ENCODE results near the gene CHCHD4.
"Not testable (repeated sequence)": the region's sequence is repeated elsewhere in the genome, so short reads cannot be mapped to it uniquely, and the experiment has no call there.

CHCHD4 gene

GRCh38 chr3:14118400-14119381 is 6.0 kb downstream of the CHCHD4 start:
- no peak for DNase-seq (ENCODE audit: low read depth)
- H3K4me3 ChIP-seq (ENCODE audit: control insufficient read depth, low read depth, low read length): no peak overlapping the region
- TF ChIP-seq CTCF (IDR thresholded peaks at IDR 0.05; ENCODE audit: control insufficient read depth, insufficient read depth, low read depth, low read length, missing control alignments): no peak

- no peak for DNase-seq (ENCODE audit: low read depth)
- TF ChIP-seq CTCF (IDR thresholded peaks at IDR 0.05; ENCODE audit: control insufficient read depth, insufficient read depth, low read depth, low read length, missing control alignments): no peak
- no peak overlapping the region for H3K4me3 ChIP-seq (ENCODE audit: control insufficient read depth, low read depth, low read length)
Measured at GRCh38 chr3:14117468-14118399, 6.9 kb downstream of the CHCHD4 start.

- no peak for TF ChIP-seq CTCF (IDR thresholded peaks at IDR 0.05; ENCODE audit: control insufficient read depth, insufficient read depth, low read depth, low read length, missing control alignments)
- DNase-seq (ENCODE audit: low read depth): no peak
- no peak overlapping the region for H3K4me3 ChIP-seq (ENCODE audit: control insufficient read depth, low read depth, low read length)
Measured at GRCh38 chr3:14113965-14114635, 10.6 kb downstream of the CHCHD4 start.

GRCh38 chr3:14110699-14111098 is 14.0 kb downstream of the CHCHD4 start:
- no peak for DNase-seq (ENCODE audit: low read depth)
- no peak overlapping the region for H3K4me3 ChIP-seq (ENCODE audit: control insufficient read depth, low read depth, low read length)
- no peak for TF ChIP-seq CTCF (IDR thresholded peaks at IDR 0.05; ENCODE audit: control insufficient read depth, insufficient read depth, low read depth, low read length, missing control alignments)

GRCh38 chr3:14109821-14110220 is 14.8 kb downstream of the CHCHD4 start:
- DNase-seq (ENCODE audit: low read depth); H3K4me3 ChIP-seq (ENCODE audit: control insufficient read depth, low read depth, low read length): not testable (repeated sequence)

- TF ChIP-seq CTCF (IDR thresholded peaks at IDR 0.05; ENCODE audit: control insufficient read depth, insufficient read depth, low read depth, low read length, missing control alignments): no peak
- DNase-seq (ENCODE audit: low read depth): no peak
- no peak overlapping the region for H3K4me3 ChIP-seq (ENCODE audit: control insufficient read depth, low read depth, low read length)
Measured at GRCh38 chr3:14097616-14098391, 26.9 kb downstream of the CHCHD4 start.

Measured in AG09309 (cell line).